Liver (tissue), 9 donors: Measurements from ENCODE around the gene RASGRF1. TPM values are rescaled to one million over a fixed set of nuclear protein-coding genes. Genes with fewer than 3 reads are reported as not detected.

Experiments
- DNase-seq: peaks from one replicate; pipeline ENCODE4 v3.0.0-alpha.2; 2017; ENCODE audit warnings: low spot score
- H3K27ac ChIP-seq, 2 donors: one replicate each; pipeline ENCODE4 v1.7.0; 2013; ENCODE audit warnings: inconsistent platforms in 2 of 2, low read length in 2 of 2, control low read depth in 1 of 2, low read depth in 1 of 2, mild to moderate bottlenecking in 1 of 2
- H3K27me3 ChIP-seq, 4 donors: one replicate each; pipeline versions ENCODE4 v1.6.1 to v1.7.0; 2013; ENCODE audit warnings: low read length in 3 of 4, inconsistent platforms in 1 of 4, mild to moderate bottlenecking in 1 of 4, moderate library complexity in 1 of 4; ENCODE audit not compliant: control insufficient read depth in 4 of 4, insufficient read depth in 4 of 4
- H3K36me3 ChIP-seq, 4 donors: one replicate each; pipeline versions ENCODE4 v1.6.1 to v1.7.0; 2013; ENCODE audit warnings: low read length in 3 of 4, mild to moderate bottlenecking in 3 of 4, low read depth in 1 of 4, moderate library complexity in 1 of 4; ENCODE audit not compliant: control insufficient read depth in 4 of 4, insufficient read depth in 3 of 4
- H3K4me1 ChIP-seq, 4 donors: one replicate each; pipeline versions ENCODE4 v1.6.1 to v1.7.0; 2013; ENCODE audit warnings: low read length in 3 of 4, mild to moderate bottlenecking in 3 of 4, moderate library complexity in 1 of 4; ENCODE audit not compliant: control insufficient read depth in 4 of 4, insufficient read depth in 4 of 4
- H3K4me3 ChIP-seq, 3 donors: one replicate each; pipeline versions ENCODE4 v1.6.1 to v1.7.0; 2013; ENCODE audit warnings: low read length in 3 of 3, control low read depth in 1 of 3, low read depth in 1 of 3, mild to moderate bottlenecking in 1 of 3
- H3K9ac ChIP-seq, 2 donors: one replicate each; pipeline ENCODE4 v1.7.0; 2013; ENCODE audit warnings: low read length in 2 of 2, mild to moderate bottlenecking in 2 of 2, moderate library complexity in 2 of 2, control low read depth in 1 of 2, low read depth in 1 of 2
- H3K9me3 ChIP-seq, 4 donors: one replicate each; pipeline versions ENCODE4 v1.6.1 to v1.7.0; 2013; ENCODE audit warnings: low read length in 3 of 4; ENCODE audit not compliant: control insufficient read depth in 4 of 4
- ATF3 ChIP-seq: IDR thresholded peaks from 2 replicates; pipeline ENCODE4 v1.6.1; 2016; ENCODE audit warnings: antibody characterized with exemption
- EGR1 ChIP-seq, 2 donors: IDR thresholded peaks; 2 replicates each; pipeline ENCODE4 v1.6.1; 2016 to 2018; ENCODE audit warnings: antibody characterized with exemption in 2 of 2, low read depth in 2 of 2
- FOXA1 ChIP-seq: IDR thresholded peaks from 2 replicates; pipeline ENCODE4 v1.6.1; 2016; ENCODE audit warnings: antibody characterized with exemption
- FOXA2 ChIP-seq: IDR thresholded peaks from 2 replicates; pipeline ENCODE4 v1.6.1; 2016; ENCODE audit warnings: antibody characterized with exemption
- HNF4A ChIP-seq, 2 donors: conservative IDR thresholded peaks; 2 replicates each; pipeline ENCODE4 v1.6.1; 2016; ENCODE audit warnings: antibody characterized with exemption in 2 of 2, mild to moderate bottlenecking in 2 of 2
- JUND ChIP-seq, 2 donors: IDR thresholded peaks; 2 replicates each; pipeline ENCODE4 v1.6.1; 2016; ENCODE audit warnings: antibody characterized with exemption in 2 of 2
- MAX ChIP-seq: IDR thresholded peaks from 2 replicates; pipeline ENCODE4 v1.6.1; 2016; ENCODE audit warnings: antibody characterized with exemption
- RAD21 ChIP-seq, 2 donors: IDR thresholded peaks; 2 replicates each; pipeline ENCODE4 v1.6.1; 2016; ENCODE audit warnings: antibody characterized with exemption in 2 of 2, mild to moderate bottlenecking in 2 of 2
- RXRA ChIP-seq, 2 donors: IDR thresholded peaks; 2 replicates each; pipeline ENCODE4 v1.6.1; 2017 to 2018; ENCODE audit warnings: antibody characterized with exemption in 2 of 2, mild to moderate bottlenecking in 1 of 2
- SP1 ChIP-seq: IDR thresholded peaks from 2 replicates; pipeline ENCODE4 v1.6.1; 2018; ENCODE audit warnings: antibody characterized with exemption, mild to moderate bottlenecking
- TAF1 ChIP-seq: conservative IDR thresholded peaks from 2 replicates; pipeline ENCODE4 v1.6.1; 2016; ENCODE audit warnings: antibody characterized with exemption, mild to moderate bottlenecking
- YY1 ChIP-seq: IDR thresholded peaks from 2 replicates; pipeline ENCODE4 v1.6.1; 2016; ENCODE audit warnings: antibody characterized with exemption, mild to moderate bottlenecking
- WGBS: extraction: QIAGEN DNeasy Blood & Tissue Kit; methylation state at CpG from one replicate; pipeline ENCODE4 v1.1.7; 2013; 5-methylcytosine and 5-hydroxymethylcytosine counted together
- polyA plus RNA-seq, 2 donors: library from polyadenylated mRNA; stranded (reverse) in 1 of 2; unstranded in 1 of 2; fragments of 200-250 nt in 1 of 2; fragments of >200 nt in 1 of 2; fragmentation: Nextera tagmentation in 1 of 2; extraction: Ambion mirVana in 1 of 2; gene quantifications; one replicate each; pipeline versions ENCODE4 v1.2.1 to v1.2.3, GENCODE V29; 2013 to 2015
- total RNA-seq, 2 donors: library from RNA; depleted of rRNA; stranded (reverse); fragments of >200 nt; gene quantifications; one replicate each; pipeline ENCODE4 v1.2.3, GENCODE V29; 2014
- TF ChIP-seq, protein P1 (sequence below): IDR thresholded peaks from 2 replicates; pipeline ENCODE4 v1.6.1; 2016; ENCODE audit warnings: antibody characterized with exemption, mild to moderate bottlenecking
- TF ChIP-seq, protein P2 (sequence below): fragments of 150-350 bp; IDR thresholded peaks from 2 replicates; pipeline ENCODE4 v1.5.1; 2017; ENCODE audit warnings: improper control_type of control experiment, low read depth, low read length; ENCODE audit not compliant: missing input control
- donor health status: healthy.
- donor health status: healthy.
- donor health status: healthy.
- donor health status: healthy.
- donor health status: healthy.

RASGRF1 gene
- total and polyA plus RNA-seq, 4 donors, result 0.28 TPM; not detected in 3

DNA sequence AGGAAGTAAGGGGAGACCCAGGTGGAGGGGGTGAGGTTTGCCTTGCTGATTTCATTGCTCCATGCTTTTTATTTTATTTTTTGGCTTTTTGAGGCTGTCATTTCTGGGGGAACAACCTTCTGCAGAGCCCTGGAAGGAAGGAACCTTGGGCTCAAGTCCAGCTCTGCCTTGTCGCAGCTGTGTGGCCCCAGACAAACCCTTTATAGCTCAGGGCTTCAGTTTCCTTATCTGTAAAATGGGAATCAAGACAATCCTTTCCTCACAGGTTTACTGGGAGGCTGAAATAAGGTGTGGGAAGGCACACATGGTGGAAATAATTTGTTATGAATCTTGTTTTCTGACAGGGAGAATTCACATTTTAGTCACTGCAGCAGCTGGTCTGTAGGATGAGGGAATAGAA is 100.3 kb downstream of the RASGRF1 start:
- Histone ChIP-seq H3K27me3 (no peaks in the 10 kb centered on the region), H3K36me3 (no peaks in the 10 kb centered on the region), H3K4me1 (peaks cover 0 to 4% (median 0%) of the 10 kb centered on the region in 4 donors), H3K4me3 (no peak overlapping the region), H3K9ac (no peak overlapping the region), H3K27ac (no peak overlapping the region), H3K9me3 (no peaks in the 10 kb centered on the region)
- no peak for DNase-seq
- TF ChIP-seq JUND (IDR thresholded peaks at IDR 0.05) (no peak), EGR1 (IDR thresholded peaks at IDR 0.05; ENCODE audit: low read depth in 2 of 2) (no peak), YY1 (no peak), HNF4A (conservative IDR thresholded peaks at IDR 0.05) (no peak), RAD21 (IDR thresholded peaks at IDR 0.05) (no peak), MAX (no peak), RXRA (IDR thresholded peaks at IDR 0.05) (no peak)
- 77% methylated on average over 1 of the region's 1 CpG for WGBS

DNA sequence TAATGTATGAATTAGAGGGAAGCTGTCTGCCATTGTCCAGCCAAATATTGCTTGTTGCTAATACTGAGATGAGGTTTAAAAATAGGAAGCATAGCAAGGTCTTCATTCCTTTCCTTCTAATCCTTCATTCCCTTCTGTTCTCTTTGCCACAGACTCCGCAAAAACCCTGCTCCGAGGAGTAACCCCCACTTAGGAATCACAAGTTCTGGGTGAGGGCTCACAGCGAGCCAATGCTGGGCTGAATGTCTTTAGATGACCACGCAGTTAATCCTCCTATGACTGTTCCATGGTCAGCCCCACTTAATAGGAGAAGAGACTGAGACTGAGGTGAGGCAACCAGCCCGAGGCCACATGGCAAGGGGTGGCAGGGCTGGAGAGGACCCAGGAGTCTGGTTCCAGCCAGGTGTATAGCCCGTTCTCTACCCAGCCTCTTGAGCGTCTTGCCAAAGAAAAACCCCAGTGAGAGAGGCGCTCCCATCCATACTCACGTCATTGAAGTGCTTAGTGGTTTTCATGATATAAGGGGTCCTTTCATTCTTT is 100.8 kb downstream of the RASGRF1 start:
- Histone ChIP-seq H3K4me3 (no peak overlapping the region), H3K27me3 (no peaks in the 10 kb centered on the region), H3K9me3 (no peaks in the 10 kb centered on the region), H3K4me1 (peaks cover 0 to 4% (median 0%) of the 10 kb centered on the region in 4 donors), H3K9ac (no peak overlapping the region), H3K27ac (no peak overlapping the region), H3K36me3 (no peaks in the 10 kb centered on the region)
- no peak for DNase-seq
- TF ChIP-seq FOXA2, result no peak
- TF ChIP-seq JUND (IDR thresholded peaks at IDR 0.05), result no peak
- no peak for TF ChIP-seq TAF1
- 94% methylated on average over 9 of the region's 9 CpGs for WGBS

DNA sequence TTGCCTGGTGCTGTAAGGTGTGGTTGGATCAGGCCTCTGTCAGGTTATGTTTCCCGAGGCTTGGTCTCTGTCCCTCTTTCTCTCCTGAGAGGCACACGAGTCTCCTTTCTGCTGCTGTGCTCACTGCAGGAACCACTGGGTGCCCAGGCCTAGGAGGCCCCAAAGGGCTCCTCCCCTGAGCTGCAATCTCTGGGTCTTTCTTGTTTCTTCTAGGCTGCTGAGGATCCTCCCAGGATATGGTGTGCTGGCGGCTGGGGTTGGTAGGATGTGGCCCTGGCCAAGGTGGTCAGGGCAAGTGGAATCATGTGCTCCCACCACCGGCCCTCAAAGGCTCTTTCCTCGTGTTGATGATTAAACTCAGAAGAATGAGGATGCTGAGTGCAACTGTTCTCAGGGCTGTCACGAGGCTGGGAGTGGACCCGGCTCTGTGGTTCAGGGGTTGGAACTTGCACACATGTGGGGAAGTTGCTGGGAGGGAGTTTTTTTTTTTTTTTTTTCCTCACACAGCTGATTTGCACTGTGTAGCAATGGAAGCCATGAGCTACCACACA is 102.1 kb downstream of the RASGRF1 start:
- no peaks in the 10 kb centered on the region for H3K9me3 ChIP-seq
- DNase-seq, result no peak
- no peak overlapping the region for H3K4me3 ChIP-seq
- no peaks in the 10 kb centered on the region for H3K27me3 ChIP-seq
- H3K36me3 ChIP-seq, result no peaks in the 10 kb centered on the region
- TF ChIP-seq ATF3 (no peak), YY1 (no peak), SP1 (peak; percentile 10), HNF4A (conservative IDR thresholded peaks at IDR 0.05) (peak in 1 of 2 donors; percentile 6), RAD21 (IDR thresholded peaks at IDR 0.05) (no peak), TAF1 (no peak), FOXA1 (no peak), MAX (peak; percentile 36), JUND (IDR thresholded peaks at IDR 0.05) (peak in 1 of 2 donors; percentile 46)
- TF ChIP-seq, protein P1, sequence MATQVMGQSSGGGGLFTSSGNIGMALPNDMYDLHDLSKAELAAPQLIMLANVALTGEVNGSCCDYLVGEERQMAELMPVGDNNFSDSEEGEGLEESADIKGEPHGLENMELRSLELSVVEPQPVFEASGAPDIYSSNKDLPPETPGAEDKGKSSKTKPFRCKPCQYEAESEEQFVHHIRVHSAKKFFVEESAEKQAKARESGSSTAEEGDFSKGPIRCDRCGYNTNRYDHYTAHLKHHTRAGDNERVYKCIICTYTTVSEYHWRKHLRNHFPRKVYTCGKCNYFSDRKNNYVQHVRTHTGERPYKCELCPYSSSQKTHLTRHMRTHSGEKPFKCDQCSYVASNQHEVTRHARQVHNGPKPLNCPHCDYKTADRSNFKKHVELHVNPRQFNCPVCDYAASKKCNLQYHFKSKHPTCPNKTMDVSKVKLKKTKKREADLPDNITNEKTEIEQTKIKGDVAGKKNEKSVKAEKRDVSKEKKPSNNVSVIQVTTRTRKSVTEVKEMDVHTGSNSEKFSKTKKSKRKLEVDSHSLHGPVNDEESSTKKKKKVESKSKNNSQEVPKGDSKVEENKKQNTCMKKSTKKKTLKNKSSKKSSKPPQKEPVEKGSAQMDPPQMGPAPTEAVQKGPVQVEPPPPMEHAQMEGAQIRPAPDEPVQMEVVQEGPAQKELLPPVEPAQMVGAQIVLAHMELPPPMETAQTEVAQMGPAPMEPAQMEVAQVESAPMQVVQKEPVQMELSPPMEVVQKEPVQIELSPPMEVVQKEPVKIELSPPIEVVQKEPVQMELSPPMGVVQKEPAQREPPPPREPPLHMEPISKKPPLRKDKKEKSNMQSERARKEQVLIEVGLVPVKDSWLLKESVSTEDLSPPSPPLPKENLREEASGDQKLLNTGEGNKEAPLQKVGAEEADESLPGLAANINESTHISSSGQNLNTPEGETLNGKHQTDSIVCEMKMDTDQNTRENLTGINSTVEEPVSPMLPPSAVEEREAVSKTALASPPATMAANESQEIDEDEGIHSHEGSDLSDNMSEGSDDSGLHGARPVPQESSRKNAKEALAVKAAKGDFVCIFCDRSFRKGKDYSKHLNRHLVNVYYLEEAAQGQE, result no peak
- TF ChIP-seq, protein P2, sequence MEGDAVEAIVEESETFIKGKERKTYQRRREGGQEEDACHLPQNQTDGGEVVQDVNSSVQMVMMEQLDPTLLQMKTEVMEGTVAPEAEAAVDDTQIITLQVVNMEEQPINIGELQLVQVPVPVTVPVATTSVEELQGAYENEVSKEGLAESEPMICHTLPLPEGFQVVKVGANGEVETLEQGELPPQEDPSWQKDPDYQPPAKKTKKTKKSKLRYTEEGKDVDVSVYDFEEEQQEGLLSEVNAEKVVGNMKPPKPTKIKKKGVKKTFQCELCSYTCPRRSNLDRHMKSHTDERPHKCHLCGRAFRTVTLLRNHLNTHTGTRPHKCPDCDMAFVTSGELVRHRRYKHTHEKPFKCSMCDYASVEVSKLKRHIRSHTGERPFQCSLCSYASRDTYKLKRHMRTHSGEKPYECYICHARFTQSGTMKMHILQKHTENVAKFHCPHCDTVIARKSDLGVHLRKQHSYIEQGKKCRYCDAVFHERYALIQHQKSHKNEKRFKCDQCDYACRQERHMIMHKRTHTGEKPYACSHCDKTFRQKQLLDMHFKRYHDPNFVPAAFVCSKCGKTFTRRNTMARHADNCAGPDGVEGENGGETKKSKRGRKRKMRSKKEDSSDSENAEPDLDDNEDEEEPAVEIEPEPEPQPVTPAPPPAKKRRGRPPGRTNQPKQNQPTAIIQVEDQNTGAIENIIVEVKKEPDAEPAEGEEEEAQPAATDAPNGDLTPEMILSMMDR, result no peak
- H3K27ac ChIP-seq, result peak overlapping the region; percentile 21 to 36
- H3K9ac ChIP-seq, result no peak overlapping the region
- WGBS, result 62% methylated on average over 7 of the region's 7 CpGs
- H3K4me1 ChIP-seq, result peaks cover 0 to 4% (median 0%) of the 10 kb centered on the region in 4 donors
